Measurements from ENCODE around the gene SRSF7. TPM values are rescaled to one million over a fixed set of nuclear protein-coding genes. Genes with fewer than 3 reads are reported as not detected.

Gene SRSF7
- total and polyA plus RNA-seq, 9 of the 15 experiments (the other 6 are each of a cell fraction or from before 2014, with no cell fraction given): 219 to 726 (median 375) TPM

DNA sequence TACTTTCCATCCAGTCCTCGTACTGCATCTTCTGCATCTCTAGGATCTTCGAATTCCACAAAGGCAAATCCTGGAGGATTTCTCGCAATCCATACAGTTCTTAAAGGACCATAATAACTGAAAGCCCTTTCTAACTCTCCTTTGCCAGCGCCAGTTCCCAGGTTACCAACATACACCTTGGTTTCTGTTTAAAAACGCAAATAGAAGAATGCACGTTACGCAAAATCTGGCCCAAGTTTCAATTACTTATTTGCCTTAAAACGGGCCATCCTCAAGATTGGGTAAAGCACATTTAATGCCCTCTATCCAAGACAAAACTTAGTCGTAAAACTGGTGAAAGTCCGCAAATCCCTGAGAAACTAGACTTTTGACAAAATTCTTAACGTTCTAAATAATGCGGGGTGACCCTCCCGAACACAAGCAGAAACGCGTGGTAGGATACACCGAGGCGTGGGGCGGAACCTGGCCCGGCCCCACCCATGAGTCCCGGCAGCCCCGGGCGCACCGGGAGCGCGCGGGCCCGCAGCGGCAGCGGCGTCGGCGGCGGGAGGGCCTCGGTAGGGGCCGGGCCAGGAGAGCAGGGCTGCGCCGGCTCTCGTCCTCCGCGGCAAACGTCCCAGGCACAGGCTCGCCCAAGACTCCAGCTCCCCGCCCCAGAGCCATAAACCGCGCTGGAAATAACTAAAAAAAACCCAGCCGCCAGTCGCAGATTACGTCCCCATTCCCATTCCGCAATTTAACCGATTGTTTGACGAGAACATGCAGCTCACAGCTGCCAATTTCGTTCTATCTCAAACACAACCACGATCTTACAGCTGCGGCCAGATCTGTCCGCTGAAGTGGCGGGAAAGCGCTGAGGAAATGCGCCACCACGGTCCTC is 910 bp downstream of the SRSF7 start (continued):
- no peak for TF ChIP-seq ADNP (tag; IDR thresholded peaks at IDR 0.05)
- TF ChIP-seq MCM3 (IDR thresholded peaks at IDR 0.05): no peak
- TF ChIP-seq, protein P1, sequence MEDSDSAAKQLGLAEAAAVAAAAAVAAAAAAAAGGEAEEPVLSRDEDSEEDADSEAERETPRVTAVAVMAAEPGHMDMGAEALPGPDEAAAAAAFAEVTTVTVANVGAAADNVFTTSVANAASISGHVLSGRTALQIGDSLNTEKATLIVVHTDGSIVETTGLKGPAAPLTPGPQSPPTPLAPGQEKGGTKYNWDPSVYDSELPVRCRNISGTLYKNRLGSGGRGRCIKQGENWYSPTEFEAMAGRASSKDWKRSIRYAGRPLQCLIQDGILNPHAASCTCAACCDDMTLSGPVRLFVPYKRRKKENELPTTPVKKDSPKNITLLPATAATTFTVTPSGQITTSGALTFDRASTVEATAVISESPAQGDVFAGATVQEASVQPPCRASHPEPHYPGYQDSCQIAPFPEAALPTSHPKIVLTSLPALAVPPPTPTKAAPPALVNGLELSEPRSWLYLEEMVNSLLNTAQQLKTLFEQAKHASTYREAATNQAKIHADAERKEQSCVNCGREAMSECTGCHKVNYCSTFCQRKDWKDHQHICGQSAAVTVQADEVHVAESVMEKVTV (CRISPR knock-in tag; IDR thresholded peaks at IDR 0.05): no peak
- TF ChIP-seq, protein P2, sequence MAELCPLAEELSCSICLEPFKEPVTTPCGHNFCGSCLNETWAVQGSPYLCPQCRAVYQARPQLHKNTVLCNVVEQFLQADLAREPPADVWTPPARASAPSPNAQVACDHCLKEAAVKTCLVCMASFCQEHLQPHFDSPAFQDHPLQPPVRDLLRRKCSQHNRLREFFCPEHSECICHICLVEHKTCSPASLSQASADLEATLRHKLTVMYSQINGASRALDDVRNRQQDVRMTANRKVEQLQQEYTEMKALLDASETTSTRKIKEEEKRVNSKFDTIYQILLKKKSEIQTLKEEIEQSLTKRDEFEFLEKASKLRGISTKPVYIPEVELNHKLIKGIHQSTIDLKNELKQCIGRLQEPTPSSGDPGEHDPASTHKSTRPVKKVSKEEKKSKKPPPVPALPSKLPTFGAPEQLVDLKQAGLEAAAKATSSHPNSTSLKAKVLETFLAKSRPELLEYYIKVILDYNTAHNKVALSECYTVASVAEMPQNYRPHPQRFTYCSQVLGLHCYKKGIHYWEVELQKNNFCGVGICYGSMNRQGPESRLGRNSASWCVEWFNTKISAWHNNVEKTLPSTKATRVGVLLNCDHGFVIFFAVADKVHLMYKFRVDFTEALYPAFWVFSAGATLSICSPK (IDR thresholded peaks at IDR 0.05; ENCODE audit: borderline replicate concordance): no peak
- TF ChIP-seq XRCC4 (IDR thresholded peaks at IDR 0.05; ENCODE audit: extremely low read depth, insufficient read depth, insufficient read length): no peak
- TF ChIP-seq, protein P3, sequence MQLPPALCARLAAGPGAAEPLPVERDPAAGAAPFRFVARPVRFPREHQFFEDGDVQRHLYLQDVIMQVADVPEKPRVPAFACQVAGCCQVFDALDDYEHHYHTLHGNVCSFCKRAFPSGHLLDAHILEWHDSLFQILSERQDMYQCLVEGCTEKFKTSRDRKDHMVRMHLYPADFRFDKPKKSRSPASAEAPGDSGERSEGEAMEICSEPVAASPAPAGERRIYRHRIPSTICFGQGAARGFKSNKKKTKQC (CRISPR knock-in tag; IDR thresholded peaks at IDR 0.05): 0 out of 2 replicates have a peak, but pooled peaks have one; percentile 16
- TF ChIP-seq, protein P4, sequence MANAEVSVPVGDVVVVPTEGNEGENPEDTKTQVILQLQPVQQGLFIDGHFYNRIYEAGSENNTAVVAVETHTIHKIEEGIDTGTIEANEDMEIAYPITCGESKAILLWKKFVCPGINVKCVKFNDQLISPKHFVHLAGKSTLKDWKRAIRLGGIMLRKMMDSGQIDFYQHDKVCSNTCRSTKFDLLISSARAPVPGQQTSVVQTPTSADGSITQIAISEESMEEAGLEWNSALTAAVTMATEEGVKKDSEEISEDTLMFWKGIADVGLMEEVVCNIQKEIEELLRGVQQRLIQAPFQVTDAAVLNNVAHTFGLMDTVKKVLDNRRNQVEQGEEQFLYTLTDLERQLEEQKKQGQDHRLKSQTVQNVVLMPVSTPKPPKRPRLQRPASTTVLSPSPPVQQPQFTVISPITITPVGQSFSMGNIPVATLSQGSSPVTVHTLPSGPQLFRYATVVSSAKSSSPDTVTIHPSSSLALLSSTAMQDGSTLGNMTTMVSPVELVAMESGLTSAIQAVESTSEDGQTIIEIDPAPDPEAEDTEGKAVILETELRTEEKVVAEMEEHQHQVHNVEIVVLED (CRISPR knock-in tag; IDR thresholded peaks at IDR 0.05): 0 out of 2 replicates have a peak, but pooled peaks have one; percentile 25
- TF ChIP-seq ASH1L (IDR thresholded peaks at IDR 0.05; ENCODE audit: borderline replicate concordance, low read depth, partially characterized antibody): no peak
- TF ChIP-seq PRPF4 (IDR thresholded peaks at IDR 0.05; ENCODE audit: insufficient read depth, low read depth, low read length, poor library complexity, severe bottlenecking): no peak
- TF ChIP-seq ZNF217 (CRISPR knock-in tag; IDR thresholded peaks at IDR 0.05): no peak
- no peak for TF ChIP-seq PML (IDR thresholded peaks at IDR 0.05; ENCODE audit: low read length)
- TF ChIP-seq ZNF121 (CRISPR knock-in tag; conservative IDR thresholded peaks at IDR 0.05): no peak
- no peak for TF ChIP-seq JUND (IDR thresholded peaks at IDR 0.05; ENCODE audit: borderline replicate concordance, low read depth, low read length)
- TF ChIP-seq JUND (tag; IDR thresholded peaks at IDR 0.05; ENCODE audit: borderline replicate concordance, low read depth, low read length): no peak
- TF ChIP-seq ZNF146 (CRISPR knock-in tag; IDR thresholded peaks at IDR 0.05; ENCODE audit: unreplicated experiment): no peak
- no peak for TF ChIP-seq FOXM1 (IDR thresholded peaks at IDR 0.05; ENCODE audit: low read depth)
- no peak; the same call in 1 of the 2 replicates for TF ChIP-seq FOXM1 (CRISPR knock-in tag; IDR thresholded peaks at IDR 0.05; ENCODE audit: low read depth)
- no peak for TF ChIP-seq PPARD (CRISPR knock-in tag; IDR thresholded peaks at IDR 0.05)
- TF ChIP-seq FIP1L1 (IDR thresholded peaks at IDR 0.05; ENCODE audit: low read depth, low read length, poor library complexity, severe bottlenecking): peak; percentile 84
- no peak for TF ChIP-seq MECOM (CRISPR knock-in tag; IDR thresholded peaks at IDR 0.05)
- TF ChIP-seq HMGN3 (IDR thresholded peaks at IDR 0.05; ENCODE audit: borderline replicate concordance, extremely low read depth, insufficient read length, low read depth, low read length): peak; percentile 76
- TF ChIP-seq RAD51 (IDR thresholded peaks at IDR 0.05; ENCODE audit: borderline replicate concordance, low read depth): no peak
- TF ChIP-seq MIER1 (IDR thresholded peaks at IDR 0.05; ENCODE audit: low read depth): no peak

Data from K562 (cell line).